Fibroblast of pulmonary artery (primary cell): ENCODE measurements around the gene CASKIN1.

Experiments used
- DNase-seq: peaks from one replicate; pipeline ENCODE4 v3.0.0-alpha.2; 2010; ENCODE audit warnings: low read depth
- H3K4me3 ChIP-seq: replicated peaks from 2 replicates; pipeline ENCODE4 v1.5.1; 2011; ENCODE audit warnings: low read depth, mild to moderate bottlenecking, control low read depth, low read length, moderate library complexity
- CTCF ChIP-seq: IDR thresholded peaks from 2 replicates; pipeline ENCODE4 v1.5.1; 2011; ENCODE audit warnings: mild to moderate bottlenecking, control low read depth, low read length, inconsistent platforms; ENCODE audit errors: missing control alignments

The CASKIN1 gene

GRCh38 chr16:2184346-2184745 lies 12.1 kb downstream of the CASKIN1 start:
- DNase-seq = no peak
- TF ChIP-seq CTCF = no peak
- H3K4me3 ChIP-seq = no peak overlapping the region

- H3K4me3 ChIP-seq = no peak overlapping the region
- no peak for TF ChIP-seq CTCF
- DNase-seq = no peak
These were observed 12.7 kb downstream of the CASKIN1 start for GRCh38 chr16:2183671-2184070.

- no peak for DNase-seq
- H3K4me3 ChIP-seq = no peak overlapping the region
- TF ChIP-seq CTCF = no peak
These were observed 14.5 kb downstream of the CASKIN1 start for GRCh38 chr16:2181952-2182351.

GRCh38 chr16:2180962-2181923 lies 15.2 kb downstream of the CASKIN1 start:
- DNase-seq = no peak
- no peak for TF ChIP-seq CTCF
- H3K4me3 ChIP-seq = no peak overlapping the region

- no peak for DNase-seq
- TF ChIP-seq CTCF = no peak
- H3K4me3 ChIP-seq = no peak overlapping the region
These were observed 15.9 kb downstream of the CASKIN1 start for GRCh38 chr16:2180461-2180860.

- TF ChIP-seq CTCF = no peak
- no peak overlapping the region for H3K4me3 ChIP-seq
- DNase-seq = no peak
These were observed 16.8 kb downstream of the CASKIN1 start for GRCh38 chr16:2179576-2179975.

GRCh38 chr16:2179107-2179501 lies 17.3 kb downstream of the CASKIN1 start:
- no peak for DNase-seq
- H3K4me3 ChIP-seq = no peak overlapping the region
- TF ChIP-seq CTCF = no peak
